ENCODE data around the gene JMJD7. TPM values are rescaled to one million over a fixed set of nuclear protein-coding genes. Genes with fewer than 3 reads are reported as not detected.

Gene JMJD7
- total RNA-seq (10 to 100 TPM; 35.6 to 38.4 TPM), total RNA-seq (0.49 to 13.2 (median 5.2) reads per million in 172 experiments)
- polyA plus RNA-seq (2013, experiment 1 of 2) = 14.3 TPM
- polyA plus RNA-seq (2013, experiment 2 of 2) = 20.3 TPM

DNA sequence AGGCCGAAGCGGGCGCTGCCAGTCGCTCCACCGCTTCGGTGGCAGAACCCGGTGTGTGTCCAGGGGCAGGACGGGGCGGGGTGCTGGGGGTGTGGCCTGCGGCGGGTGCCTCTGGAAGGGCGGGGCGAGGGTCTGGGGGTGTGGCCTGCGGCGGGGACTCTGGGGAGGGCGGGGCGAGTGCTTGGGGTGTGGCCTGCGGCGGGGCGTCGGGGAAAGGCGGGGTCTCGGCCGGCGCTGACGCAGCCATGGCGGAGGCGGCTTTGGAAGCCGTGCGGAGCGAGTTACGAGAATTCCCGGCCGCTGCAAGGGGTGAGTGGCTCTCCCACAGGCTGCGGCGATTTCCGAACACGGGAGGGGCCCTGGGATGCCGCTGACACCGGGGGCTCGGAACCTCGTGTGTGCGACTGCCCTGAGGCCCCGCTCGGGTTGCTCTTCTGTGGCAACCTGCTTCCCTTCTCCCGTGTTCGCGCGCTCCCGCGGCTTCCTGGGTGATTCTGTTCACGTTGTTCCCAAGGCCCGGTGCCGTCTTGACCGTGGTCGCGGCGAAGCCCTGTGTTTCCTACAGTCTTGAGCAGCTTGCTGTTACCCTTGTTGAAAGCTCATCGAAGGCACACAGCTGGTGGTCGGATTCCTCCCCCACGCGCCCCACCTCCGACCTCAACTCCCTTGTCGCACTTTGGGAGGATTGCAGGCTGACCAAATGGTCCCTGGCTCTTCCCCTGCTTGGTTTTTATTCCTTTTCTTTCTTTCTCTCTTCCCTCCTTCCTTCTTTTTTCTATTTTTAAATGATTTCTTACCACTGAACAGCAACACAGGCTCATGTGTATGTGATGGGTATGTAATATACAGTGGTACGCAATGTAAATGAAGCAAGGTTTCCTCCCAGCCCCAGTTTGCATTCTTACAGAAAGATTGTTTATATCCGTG lies at the start of gene JMJD7:
TSS of gene JMJD7 (plus strand) at position 213 of the 927 bp plus-strand sequence. CDS start at position 246, 33 bp downstream.
- ChIA-PET CTCF (interaction anchor here (0.8 to 2.9 kb wide), 3 partner anchors 16 to 77 kb away, joined by 3 to 19 read pairs (median 3); partner anchors contain the start of gene MAPKBP1), POLR2A (interaction anchor here (1.2 to 3.4 kb wide), 7 partner anchors 16 to 144 kb away, joined by 3 to 25 read pairs (median 5); partner anchors contain the start of genes EHD4 and MAPKBP1)
- H3K27me3 Mint-ChIP-seq = no peaks in the 10 kb centered on the region
- Histone ChIP-seq H3K27me3 (ENCODE audit: control insufficient read depth in 1 of 2, insufficient read depth in 2 of 2, low read length in 2 of 2) (no peaks in the 10 kb centered on the region), H3K4me3 (ENCODE audit: low read length) (peak within 1 kb of the TSS; percentile 92), H3K36me3 (ENCODE audit: insufficient read depth, low read length) (peaks cover 30% of the 10 kb centered on the region), H3K4me1 (ENCODE audit: insufficient read depth, low read length) (peaks cover 52% of the 10 kb centered on the region), H3K27ac (ENCODE audit: low read depth in 1 of 2, low read length in 2 of 2) (peak within 1 kb of the TSS; percentile 53 to 64), H3K9me3 (ENCODE audit: control insufficient read depth in 1 of 2, insufficient read depth in 1 of 2, low read length in 2 of 2) (no peaks in the 10 kb centered on the region)
- peak within 1 kb of the TSS; percentile 90 for H3K4me3 Mint-ChIP-seq
- no peak for TF ChIP-seq CTCF (IDR thresholded peaks at IDR 0.05)
- ATAC-seq (ENCODE audit: poor library complexity) (peak; percentile 94), DNase-seq (peak; percentile 92 to 99 (median 96))
- H3K27ac Mint-ChIP-seq = peak within 1 kb of the TSS; percentile 87
- peaks cover 41% of the 10 kb centered on the region for H3K36me3 Mint-ChIP-seq (ENCODE audit: low read depth)
- intact Hi-C loops (cut with DNase I, micrococcal nuclease) = loop anchor here (1.0 to 5.0 kb wide), 9 partner anchors 54 to 426 kb away; partner anchors contain the start of genes EHD4 (in 1 of the 2), MAPKBP1 (in 1 of the 2), NDUFAF1 (in 1 of the 2) and RTF1 (in 1 of the 2)
- peaks cover 30% of the 10 kb centered on the region for H3K4me1 Mint-ChIP-seq (ENCODE audit: low read depth)
- no peaks in the 10 kb centered on the region for H3K9me3 Mint-ChIP-seq

DNA sequence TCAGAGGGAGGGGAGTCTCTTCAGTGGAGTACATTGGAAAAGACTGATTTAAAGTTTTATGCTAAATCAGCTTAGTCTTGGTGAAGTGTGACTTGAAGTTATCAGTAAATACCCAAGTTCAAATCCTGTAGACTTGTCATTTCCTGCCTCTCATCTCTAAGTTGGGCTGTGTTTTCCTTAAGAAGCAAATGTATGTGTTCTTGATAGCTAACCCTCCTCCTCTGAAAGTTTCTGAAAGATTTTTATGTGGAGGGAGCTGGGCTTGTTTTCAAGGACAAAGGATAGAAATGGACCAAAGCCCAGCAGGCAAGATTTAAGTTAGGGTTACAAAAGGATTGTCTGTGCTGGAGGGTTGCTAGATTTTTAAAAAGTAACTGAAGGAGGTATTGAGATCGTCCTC lies 49.4 kb upstream of the JMJD7 start:
- H3K27me3 ChIP-seq (ENCODE audit: control insufficient read depth in 1 of 2, insufficient read depth in 2 of 2, low read length in 2 of 2) = no peaks in the 10 kb centered on the region
- peaks cover 28% of the 10 kb centered on the region for H3K36me3 Mint-ChIP-seq (ENCODE audit: low read depth)
- intact Hi-C loops (cut with DNase I, micrococcal nuclease) = no loop called here
- peaks cover 77% of the 10 kb centered on the region for H3K4me1 Mint-ChIP-seq (ENCODE audit: low read depth)
- ChIA-PET CTCF (no interaction called here), POLR2A (no interaction called here)
- H3K27me3 Mint-ChIP-seq = no peaks in the 10 kb centered on the region
- no peak overlapping the region for H3K27ac ChIP-seq (ENCODE audit: low read depth in 1 of 2, low read length in 2 of 2)
- TF ChIP-seq CTCF (IDR thresholded peaks at IDR 0.05) = no peak
- no peak overlapping the region for H3K4me3 ChIP-seq (ENCODE audit: low read length)
- H3K9me3 ChIP-seq (ENCODE audit: control insufficient read depth in 1 of 2, insufficient read depth in 1 of 2, low read length in 2 of 2) = no peaks in the 10 kb centered on the region
- no peaks in the 10 kb centered on the region for H3K9me3 Mint-ChIP-seq
- no peak overlapping the region for H3K27ac Mint-ChIP-seq
- H3K36me3 ChIP-seq (ENCODE audit: insufficient read depth, low read length) = no peaks in the 10 kb centered on the region
- ATAC-seq (ENCODE audit: poor library complexity) (no peak), DNase-seq (no peak)
- peak overlapping the region; percentile 21 for H3K4me3 Mint-ChIP-seq
- peaks cover 45% of the 10 kb centered on the region for H3K4me1 ChIP-seq (ENCODE audit: insufficient read depth, low read length)

GRCh38 chr15:41779662-41780157 lies 48.2 kb upstream of the JMJD7 start:
- Mint-ChIP-seq H3K4me3 (no peak overlapping the region), H3K36me3 (ENCODE audit: low read depth) (peaks cover 28% of the 10 kb centered on the region), H3K4me1 (ENCODE audit: low read depth) (peaks cover 67% of the 10 kb centered on the region), H3K27ac (peak overlapping the region; percentile 50), H3K27me3 (no peaks in the 10 kb centered on the region), H3K9me3 (no peaks in the 10 kb centered on the region)
- H3K4me1 ChIP-seq (ENCODE audit: insufficient read depth, low read length) = peaks cover 38% of the 10 kb centered on the region
- H3K27me3 ChIP-seq (ENCODE audit: control insufficient read depth in 1 of 2, insufficient read depth in 2 of 2, low read length in 2 of 2) = no peaks in the 10 kb centered on the region
- TF ChIP-seq CTCF (IDR thresholded peaks at IDR 0.05) = no peak
- intact Hi-C loops (cut with DNase I, micrococcal nuclease) = loop anchor here in 1 of 2 experiments (2.0 kb wide), 1 partner anchor 15 kb away; no protein-coding TSS in a partner anchor
- no peaks in the 10 kb centered on the region for H3K9me3 ChIP-seq (ENCODE audit: control insufficient read depth in 1 of 2, insufficient read depth in 1 of 2, low read length in 2 of 2)
- peaks cover 2% of the 10 kb centered on the region for H3K36me3 ChIP-seq (ENCODE audit: insufficient read depth, low read length)
- H3K27ac ChIP-seq (ENCODE audit: low read depth in 1 of 2, low read length in 2 of 2) = no peak overlapping the region
- ATAC-seq (ENCODE audit: poor library complexity) (no peak), DNase-seq (no peak)
- ChIA-PET CTCF (no interaction called here), POLR2A (interaction anchor here (0.6 kb wide), 1 partner anchor 48 kb away, joined by 3 read pairs; no protein-coding TSS in a partner anchor)
- H3K4me3 ChIP-seq (ENCODE audit: low read length) = no peak overlapping the region

Data from CD4-positive, alpha-beta T cell (primary cell).